ENCODE results near the gene TTC39B. TPM values are rescaled to one million over a fixed set of nuclear protein-coding genes. Genes with fewer than 3 reads are reported as not detected.

TTC39B gene
- 10.6 TPM for total RNA-seq
- polyA plus RNA-seq = 9.4 TPM
- long read RNA-seq, donor 1 = 0 reads
- long read RNA-seq, donor 2 = 0 reads
- long read RNA-seq, donor 3 = 0 reads
- long read RNA-seq, donor 4 = 0 reads
- long read RNA-seq, donor 5, full-length matches to known transcripts = 1 of 1 reads
- long read RNA-seq, donor 5, partial matches to known transcripts = 0 of 1 reads
- long read RNA-seq, donor 5, other reads (novel, unspliced or antisense) = 0 of 1 reads
- long read RNA-seq, donor 6 = 0 reads
- long read RNA-seq, donor 7, full-length matches to known transcripts = 1 of 1 reads
- long read RNA-seq, donor 7, partial matches to known transcripts = 0 of 1 reads
- long read RNA-seq, donor 7, other reads (novel, unspliced or antisense) = 0 of 1 reads
- long read RNA-seq, donor 8, full-length matches to known transcripts = 2 of 2 reads
- long read RNA-seq, donor 8, partial matches to known transcripts = 0 of 2 reads
- long read RNA-seq, donor 8, other reads (novel, unspliced or antisense) = 0 of 2 reads
- long read RNA-seq, donor 9, full-length matches to known transcripts = 1 of 1 reads
- long read RNA-seq, donor 9, partial matches to known transcripts = 0 of 1 reads
- long read RNA-seq, donor 9, other reads (novel, unspliced or antisense) = 0 of 1 reads
- long read RNA-seq, donor 10, full-length matches to known transcripts = 1 of 1 reads
- long read RNA-seq, donor 10, partial matches to known transcripts = 0 of 1 reads
- long read RNA-seq, donor 10, other reads (novel, unspliced or antisense) = 0 of 1 reads

GRCh38 chr9:15306757-15307522, at the start of gene TTC39B:
TTC39B (minus strand) TSS chr9:15307216; CDS start chr9:15307125, 91 bp downstream.
- H3K27me3 ChIP-seq (ENCODE audit: control insufficient read depth in 2 of 2, insufficient read depth in 1 of 2, low read length in 1 of 2) = peaks cover 0 to 14% of the 10 kb centered on the region in 2 donors
- H3K9me3 ChIP-seq (ENCODE audit: control insufficient read depth in 2 of 2, insufficient read depth in 1 of 2, low read length in 1 of 2) = no peaks in the 10 kb centered on the region
- H3K27ac ChIP-seq (ENCODE audit: low read depth in 1 of 2, low read length in 1 of 2) = peak within 1 kb of the TSS; percentile 71 to 86
- H3K4me1 ChIP-seq (ENCODE audit: control insufficient read depth in 2 of 2, insufficient read depth in 2 of 2, low read length in 2 of 2) = peaks cover 7 to 19% of the 10 kb centered on the region in 2 donors
- DNase-seq (ENCODE audit: low read depth in 6 of 9, low spot score in 9 of 9) = peak in 3 of 9 donors; percentile 50 to 72 (median 56)
- H3K36me3 ChIP-seq (ENCODE audit: control insufficient read depth in 2 of 2, insufficient read depth in 2 of 2, low read length in 1 of 2) = no peaks in the 10 kb centered on the region
- peak within 1 kb of the TSS; percentile 79 to 83 for H3K4me3 ChIP-seq (ENCODE audit: low read length in 2 of 2)
- WGBS = under 1% methylated on average over 67 of the region's 67 CpGs

- no peaks in the 10 kb centered on the region for H3K36me3 ChIP-seq (ENCODE audit: control insufficient read depth in 2 of 2, insufficient read depth in 2 of 2, low read length in 1 of 2)
- DNase-seq (ENCODE audit: low read depth in 6 of 9, low spot score in 9 of 9) = no peak
- no peak overlapping the region for H3K4me3 ChIP-seq (ENCODE audit: low read length in 2 of 2)
- no peaks in the 10 kb centered on the region for H3K9me3 ChIP-seq (ENCODE audit: control insufficient read depth in 2 of 2, insufficient read depth in 1 of 2, low read length in 1 of 2)
- 97% methylated on average over 6 of the region's 6 CpGs for whole genome bisulfite sequencing
- H3K4me1 ChIP-seq (ENCODE audit: control insufficient read depth in 2 of 2, insufficient read depth in 2 of 2, low read length in 2 of 2) = peaks cover 8 to 18% of the 10 kb centered on the region in 2 donors
- no peak overlapping the region for H3K27ac ChIP-seq (ENCODE audit: low read depth in 1 of 2, low read length in 1 of 2)
- no peaks in the 10 kb centered on the region for H3K27me3 ChIP-seq (ENCODE audit: control insufficient read depth in 2 of 2, insufficient read depth in 1 of 2, low read length in 1 of 2)
These were observed 48.7 kb upstream of the TTC39B start for GRCh38 chr9:15355669-15356068.

GRCh38 chr9:15354713-15355112, 47.7 kb upstream of the TTC39B start:
- peak in 5 of 9 donors; percentile 22 to 74 (median 23) for DNase-seq (ENCODE audit: low read depth in 6 of 9, low spot score in 9 of 9)
- H3K4me3 ChIP-seq (ENCODE audit: low read length in 2 of 2) = no peak overlapping the region
- WGBS = 15% methylated on average over 3 of the region's 3 CpGs

GRCh38 chr9:15353892-15354291, 46.9 kb upstream of the TTC39B start:
- no peaks in the 10 kb centered on the region for H3K36me3 ChIP-seq (ENCODE audit: control insufficient read depth in 2 of 2, insufficient read depth in 2 of 2, low read length in 1 of 2)
- WGBS = 97% methylated on average over 4 of the region's 4 CpGs
- H3K9me3 ChIP-seq (ENCODE audit: control insufficient read depth in 2 of 2, insufficient read depth in 1 of 2, low read length in 1 of 2) = no peaks in the 10 kb centered on the region
- H3K4me1 ChIP-seq (ENCODE audit: control insufficient read depth in 2 of 2, insufficient read depth in 2 of 2, low read length in 2 of 2) = peaks cover 8 to 19% of the 10 kb centered on the region in 2 donors
- H3K27ac ChIP-seq (ENCODE audit: low read depth in 1 of 2, low read length in 1 of 2) = no peak overlapping the region
- H3K27me3 ChIP-seq (ENCODE audit: control insufficient read depth in 2 of 2, insufficient read depth in 1 of 2, low read length in 1 of 2) = no peaks in the 10 kb centered on the region
- DNase-seq (ENCODE audit: low read depth in 6 of 9, low spot score in 9 of 9) = no peak
- no peak overlapping the region for H3K4me3 ChIP-seq (ENCODE audit: low read length in 2 of 2)

More at GRCh38 chr9:15354713-15355112, 47.7 kb upstream of the TTC39B start:
- Histone ChIP-seq H3K27me3 (ENCODE audit: control insufficient read depth in 2 of 2, insufficient read depth in 1 of 2, low read length in 1 of 2) (no peaks in the 10 kb centered on the region), H3K36me3 (ENCODE audit: control insufficient read depth in 2 of 2, insufficient read depth in 2 of 2, low read length in 1 of 2) (no peaks in the 10 kb centered on the region), H3K27ac (ENCODE audit: low read depth in 1 of 2, low read length in 1 of 2) (no peak overlapping the region), H3K4me1 (ENCODE audit: control insufficient read depth in 2 of 2, insufficient read depth in 2 of 2, low read length in 2 of 2) (peaks cover 8 to 19% of the 10 kb centered on the region in 2 donors), H3K9me3 (ENCODE audit: control insufficient read depth in 2 of 2, insufficient read depth in 1 of 2, low read length in 1 of 2) (no peaks in the 10 kb centered on the region)

DNA sequence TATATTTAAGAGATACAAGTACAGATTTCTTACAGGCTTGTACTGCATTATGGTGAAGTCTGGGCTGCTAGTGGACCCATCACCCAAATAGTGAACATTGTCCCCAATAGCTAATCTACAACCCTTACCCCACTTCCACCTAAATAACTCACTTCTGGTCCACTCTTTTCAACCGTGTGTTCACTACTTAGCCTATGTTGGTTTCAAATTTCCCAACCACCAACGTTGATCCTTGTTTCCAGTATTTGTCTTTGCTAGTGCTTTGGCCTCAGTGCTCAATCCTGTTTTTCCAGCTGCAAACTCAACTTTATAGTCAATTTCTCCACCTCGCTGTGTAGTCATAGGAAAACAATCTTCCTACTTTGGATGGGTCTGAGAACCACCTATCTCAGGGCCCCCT, 45.3 kb upstream of the TTC39B start:
- Histone ChIP-seq H3K36me3 (ENCODE audit: control insufficient read depth in 2 of 2, insufficient read depth in 2 of 2, low read length in 1 of 2) (no peaks in the 10 kb centered on the region), H3K4me1 (ENCODE audit: control insufficient read depth in 2 of 2, insufficient read depth in 2 of 2, low read length in 2 of 2) (peaks cover 7 to 19% of the 10 kb centered on the region in 2 donors), H3K27ac (ENCODE audit: low read depth in 1 of 2, low read length in 1 of 2) (no peak overlapping the region), H3K27me3 (ENCODE audit: control insufficient read depth in 2 of 2, insufficient read depth in 1 of 2, low read length in 1 of 2) (no peaks in the 10 kb centered on the region), H3K4me3 (ENCODE audit: low read length in 2 of 2) (no peak overlapping the region), H3K9me3 (ENCODE audit: control insufficient read depth in 2 of 2, insufficient read depth in 1 of 2, low read length in 1 of 2) (no peaks in the 10 kb centered on the region)
- DNase-seq (ENCODE audit: low read depth in 6 of 9, low spot score in 9 of 9) = no peak
- WGBS = 64% methylated on average over 3 of the region's 3 CpGs

DNA sequence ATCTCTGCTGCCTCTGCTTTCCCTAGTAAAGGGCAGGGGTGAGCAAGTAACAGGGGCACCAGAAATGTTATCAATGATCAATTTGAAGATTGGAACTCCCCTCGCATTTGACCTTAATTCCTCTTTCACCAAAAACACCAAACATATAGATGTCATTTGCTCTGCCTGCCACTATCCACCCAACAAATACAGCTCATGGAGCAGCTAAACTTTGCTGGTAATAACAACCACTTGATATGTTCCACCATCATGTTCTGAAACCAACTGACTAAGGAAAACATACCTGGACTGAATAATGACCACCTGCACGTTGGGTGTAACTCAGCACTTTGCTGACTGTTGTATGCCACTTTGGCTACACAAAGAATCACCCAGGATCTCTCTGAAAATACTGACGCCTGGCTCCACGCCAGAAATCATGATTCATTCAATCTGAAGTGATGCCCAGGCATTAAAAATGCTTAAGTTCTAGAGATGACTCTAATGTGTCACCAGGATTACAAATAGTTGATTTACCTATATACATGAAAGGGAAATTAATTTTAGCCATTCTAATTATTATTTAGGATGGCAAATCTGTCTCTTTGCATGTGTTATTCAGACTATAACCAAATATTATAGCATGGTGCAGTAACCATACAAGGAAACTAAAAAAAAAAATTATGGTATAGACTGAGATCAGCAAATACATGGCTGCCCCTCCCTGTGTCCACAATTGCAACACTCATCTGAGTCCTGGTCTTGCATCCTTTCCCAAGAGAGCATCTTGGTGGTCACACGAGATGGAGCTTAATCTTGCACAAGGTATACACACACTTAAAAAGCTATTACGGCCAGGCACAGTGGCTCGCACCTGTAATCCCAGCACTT, 43.1 kb upstream of the TTC39B start:
- H3K27me3 ChIP-seq (ENCODE audit: control insufficient read depth in 2 of 2, insufficient read depth in 1 of 2, low read length in 1 of 2) = no peaks in the 10 kb centered on the region
- H3K4me1 ChIP-seq (ENCODE audit: control insufficient read depth in 2 of 2, insufficient read depth in 2 of 2, low read length in 2 of 2) = peaks cover 4 to 13% of the 10 kb centered on the region in 2 donors
- WGBS = 94% methylated on average over 7 of the region's 7 CpGs
- DNase-seq (ENCODE audit: low read depth in 6 of 9, low spot score in 9 of 9) = no peak
- peak overlapping the region in 1 of 2 donors; percentile 13 for H3K27ac ChIP-seq (ENCODE audit: low read depth in 1 of 2, low read length in 1 of 2)
- no peak overlapping the region for H3K4me3 ChIP-seq (ENCODE audit: low read length in 2 of 2)
- no peaks in the 10 kb centered on the region for H3K36me3 ChIP-seq (ENCODE audit: control insufficient read depth in 2 of 2, insufficient read depth in 2 of 2, low read length in 1 of 2)
- no peaks in the 10 kb centered on the region for H3K9me3 ChIP-seq (ENCODE audit: control insufficient read depth in 2 of 2, insufficient read depth in 1 of 2, low read length in 1 of 2)

DNA sequence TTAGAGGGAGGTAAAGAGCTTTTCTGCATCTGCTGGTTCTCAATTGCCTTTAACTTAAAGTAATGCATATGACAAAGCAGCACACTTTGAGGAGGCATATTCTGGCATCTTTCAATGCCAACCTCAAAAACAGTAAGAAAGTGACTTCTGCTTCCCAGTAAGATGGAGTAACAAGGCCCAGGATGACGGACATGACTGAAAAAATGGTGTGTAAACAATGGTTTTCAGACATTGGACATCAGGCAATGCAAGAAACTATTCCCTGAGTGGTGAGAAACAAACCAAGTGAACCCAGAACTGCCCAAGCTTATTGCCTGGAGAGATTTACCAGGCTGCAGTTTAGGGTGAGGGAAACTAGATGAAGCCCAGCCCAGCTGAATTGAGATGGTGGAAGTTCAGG, 39.8 kb upstream of the TTC39B start:
- no peak overlapping the region for H3K4me3 ChIP-seq (ENCODE audit: low read length in 2 of 2)
- no peak overlapping the region for H3K27ac ChIP-seq (ENCODE audit: low read depth in 1 of 2, low read length in 1 of 2)
- H3K9me3 ChIP-seq (ENCODE audit: control insufficient read depth in 2 of 2, insufficient read depth in 1 of 2, low read length in 1 of 2) = peaks cover 0 to 4% of the 10 kb centered on the region in 2 donors
- no peaks in the 10 kb centered on the region for H3K27me3 ChIP-seq (ENCODE audit: control insufficient read depth in 2 of 2, insufficient read depth in 1 of 2, low read length in 1 of 2)
- peaks cover 4 to 5% of the 10 kb centered on the region in 2 donors for H3K4me1 ChIP-seq (ENCODE audit: control insufficient read depth in 2 of 2, insufficient read depth in 2 of 2, low read length in 2 of 2)
- no peak for DNase-seq (ENCODE audit: low read depth in 6 of 9, low spot score in 9 of 9)
- 52% methylated on average over 1 of the region's 1 CpG for WGBS
- no peaks in the 10 kb centered on the region for H3K36me3 ChIP-seq (ENCODE audit: control insufficient read depth in 2 of 2, insufficient read depth in 2 of 2, low read length in 1 of 2)

- Histone ChIP-seq H3K27ac (ENCODE audit: low read depth in 1 of 2, low read length in 1 of 2) (no peak overlapping the region), H3K27me3 (ENCODE audit: control insufficient read depth in 2 of 2, insufficient read depth in 1 of 2, low read length in 1 of 2) (no peaks in the 10 kb centered on the region), H3K36me3 (ENCODE audit: control insufficient read depth in 2 of 2, insufficient read depth in 2 of 2, low read length in 1 of 2) (no peaks in the 10 kb centered on the region), H3K9me3 (ENCODE audit: control insufficient read depth in 2 of 2, insufficient read depth in 1 of 2, low read length in 1 of 2) (peaks cover 0 to 4% of the 10 kb centered on the region in 2 donors), H3K4me1 (ENCODE audit: control insufficient read depth in 2 of 2, insufficient read depth in 2 of 2, low read length in 2 of 2) (no peaks in the 10 kb centered on the region), H3K4me3 (ENCODE audit: low read length in 2 of 2) (no peak overlapping the region)
- no peak for DNase-seq (ENCODE audit: low read depth in 6 of 9, low spot score in 9 of 9)
- WGBS = 96% methylated on average over 2 of the region's 2 CpGs
These were observed 37.2 kb upstream of the TTC39B start for GRCh38 chr9:15344191-15344590.
